ENCODE measurements around the gene PCID2.

Gene PCID2

DNA sequence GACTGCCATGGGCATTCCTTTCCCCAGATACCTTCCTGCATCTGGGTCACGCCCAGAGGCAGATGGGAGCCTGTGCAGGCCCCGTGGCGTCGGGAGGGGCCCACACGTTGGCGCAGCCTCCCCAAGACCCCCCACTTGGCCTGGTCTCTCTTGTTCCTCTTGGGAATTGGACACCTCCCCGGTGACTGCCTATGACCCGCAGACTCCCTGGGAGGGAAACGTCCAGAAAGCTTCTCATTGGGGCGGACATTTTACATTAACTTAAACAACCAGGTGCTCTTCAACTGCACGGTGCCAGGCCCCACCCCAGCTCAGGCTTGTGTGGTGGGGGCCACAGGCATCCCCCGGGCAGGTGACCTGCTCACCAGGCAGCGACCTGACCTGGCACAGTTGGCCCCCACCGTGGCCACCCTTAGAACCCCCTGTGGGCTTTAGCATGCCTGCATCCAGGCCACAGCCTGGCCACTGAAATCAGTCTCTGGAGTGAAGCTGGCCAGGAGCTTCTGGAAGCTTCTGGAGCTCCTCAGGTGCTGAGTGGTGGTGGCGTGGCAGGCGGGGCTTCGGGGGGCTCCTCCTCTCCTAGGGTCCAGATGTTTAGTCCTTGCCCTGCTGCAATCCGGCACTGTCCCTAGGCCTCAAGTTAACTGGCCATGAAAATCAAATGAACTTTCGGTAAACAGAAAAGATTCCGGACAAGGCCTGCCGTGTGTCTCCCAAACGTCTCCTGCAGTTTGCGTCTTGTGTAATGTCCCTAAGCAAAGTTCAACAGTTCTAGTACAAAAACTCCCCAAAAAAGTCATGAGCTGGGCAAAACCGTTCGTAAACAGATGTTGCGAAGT, 58.5 kb downstream of the PCID2 start:
- no peak for DNase-seq (ENCODE audit: low read depth in 2 of 2)
- H3K4me3 ChIP-seq (replicated peaks in 1 of 2; ENCODE audit: low read depth in 2 of 2, low read length in 2 of 2): no peak overlapping the region
- no peak for TF ChIP-seq CTCF (IDR thresholded peaks at IDR 0.05; ENCODE audit: low read depth, low read length)

DNA sequence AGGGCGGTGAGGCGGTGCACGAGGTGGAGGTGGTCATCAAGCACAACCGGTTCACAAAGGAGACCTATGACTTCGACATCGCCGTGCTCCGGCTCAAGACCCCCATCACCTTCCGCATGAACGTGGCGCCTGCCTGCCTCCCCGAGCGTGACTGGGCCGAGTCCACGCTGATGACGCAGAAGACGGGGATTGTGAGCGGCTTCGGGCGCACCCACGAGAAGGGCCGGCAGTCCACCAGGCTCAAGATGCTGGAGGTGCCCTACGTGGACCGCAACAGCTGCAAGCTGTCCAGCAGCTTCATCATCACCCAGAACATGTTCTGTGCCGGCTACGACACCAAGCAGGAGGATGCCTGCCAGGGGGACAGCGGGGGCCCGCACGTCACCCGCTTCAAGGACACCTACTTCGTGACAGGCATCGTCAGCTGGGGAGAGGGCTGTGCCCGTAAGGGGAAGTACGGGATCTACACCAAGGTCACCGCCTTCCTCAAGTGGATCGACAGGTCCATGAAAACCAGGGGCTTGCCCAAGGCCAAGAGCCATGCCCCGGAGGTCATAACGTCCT, 59.4 kb downstream of the PCID2 start:
- no peak for TF ChIP-seq CTCF (IDR thresholded peaks at IDR 0.05; ENCODE audit: low read depth, low read length)
- no peak for DNase-seq (ENCODE audit: low read depth in 2 of 2)
- no peak overlapping the region for H3K4me3 ChIP-seq (replicated peaks in 1 of 2; ENCODE audit: low read depth in 2 of 2, low read length in 2 of 2)

- H3K4me3 ChIP-seq (replicated peaks in 1 of 2; ENCODE audit: low read depth in 2 of 2, low read length in 2 of 2): no peak overlapping the region
- TF ChIP-seq CTCF (IDR thresholded peaks at IDR 0.05; ENCODE audit: low read depth, low read length): no peak
- no peak for DNase-seq (ENCODE audit: low read depth in 2 of 2)
Observed at GRCh38 chr13:113148407-113148806, 60.1 kb downstream of the PCID2 start.

DNA sequence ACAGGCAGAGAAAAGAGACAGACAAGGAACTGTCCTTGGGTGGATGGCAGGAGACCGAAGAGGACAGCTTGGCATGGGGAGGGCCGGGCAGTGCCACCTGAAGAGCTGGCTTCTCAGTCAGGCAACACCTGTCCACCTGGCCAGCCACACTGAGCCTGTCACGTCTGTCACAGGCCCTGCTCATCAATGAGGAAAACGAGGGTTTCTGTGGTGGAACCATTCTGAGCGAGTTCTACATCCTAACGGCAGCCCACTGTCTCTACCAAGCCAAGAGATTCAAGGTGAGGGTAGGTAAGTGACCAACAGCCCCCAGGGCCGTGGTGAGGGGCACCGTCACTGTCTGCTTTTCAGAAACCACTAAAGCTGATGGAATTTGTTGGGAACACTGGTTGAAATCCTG, 61.3 kb downstream of the PCID2 start:
- no peak overlapping the region for H3K4me3 ChIP-seq (replicated peaks in 1 of 2; ENCODE audit: low read depth in 2 of 2, low read length in 2 of 2)
- no peak for TF ChIP-seq CTCF (IDR thresholded peaks at IDR 0.05; ENCODE audit: low read depth, low read length)
- DNase-seq (ENCODE audit: low read depth in 2 of 2): no peak

DNA sequence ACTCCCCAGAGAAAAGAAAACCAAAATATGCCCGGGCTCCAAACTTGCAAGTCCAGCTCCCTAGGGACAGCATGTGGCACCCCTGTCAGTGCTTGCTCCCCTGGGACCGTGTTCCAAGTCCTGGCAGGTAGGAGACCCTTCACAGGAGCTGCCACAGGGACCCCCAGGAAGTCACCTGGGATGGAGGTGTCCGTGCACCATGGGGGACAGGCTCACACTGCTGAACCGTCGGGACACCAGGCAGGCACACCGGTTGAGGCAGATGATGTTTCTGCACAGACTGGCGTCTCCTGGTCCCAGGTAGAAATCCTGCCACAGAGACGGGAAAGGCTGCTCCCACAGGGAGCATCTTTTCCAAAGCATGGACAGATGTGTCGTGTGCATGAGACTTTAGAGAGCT, 61.7 kb downstream of the PCID2 start:
- no peak for DNase-seq (ENCODE audit: low read depth in 2 of 2)
- TF ChIP-seq CTCF (IDR thresholded peaks at IDR 0.05; ENCODE audit: low read depth, low read length): no peak
- no peak overlapping the region for H3K4me3 ChIP-seq (replicated peaks in 1 of 2; ENCODE audit: low read depth in 2 of 2, low read length in 2 of 2)

DNA sequence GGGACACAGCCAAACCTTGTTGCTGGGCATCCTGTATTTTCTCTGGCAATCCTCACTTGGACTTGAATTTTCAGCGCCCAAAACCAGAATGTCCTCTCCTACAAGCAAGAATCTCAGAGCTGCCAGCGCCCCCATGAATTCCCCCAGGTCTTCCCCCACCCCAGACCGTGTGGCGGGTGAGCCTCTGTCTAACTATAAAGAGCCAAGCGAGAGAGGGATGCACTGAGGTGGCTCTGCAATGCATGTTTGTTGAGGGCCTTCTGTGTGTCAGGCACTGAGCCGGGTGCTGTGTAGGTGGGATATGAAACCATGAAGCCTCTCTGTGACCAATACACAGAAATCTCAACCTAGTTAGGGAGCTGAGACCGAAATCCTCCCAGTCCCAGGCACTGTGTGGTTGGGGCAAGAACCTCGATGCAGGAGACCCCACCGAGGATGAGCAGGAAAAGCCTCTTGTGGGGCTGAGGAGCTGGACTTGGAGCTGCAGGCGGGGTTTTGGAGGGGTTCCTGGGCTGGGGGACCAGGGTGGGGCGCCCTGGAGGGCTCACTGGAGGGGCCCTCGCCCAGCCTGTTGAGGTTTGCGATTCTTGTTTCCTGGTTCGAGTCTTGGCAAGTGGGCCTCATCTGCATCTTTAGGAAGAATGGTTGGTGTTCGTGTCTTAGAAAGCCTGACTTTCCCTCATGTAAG, 62.4 kb downstream of the PCID2 start:
- DNase-seq (ENCODE audit: low read depth in 2 of 2): no peak
- TF ChIP-seq CTCF (IDR thresholded peaks at IDR 0.05; ENCODE audit: low read depth, low read length): no peak
- H3K4me3 ChIP-seq (replicated peaks in 1 of 2; ENCODE audit: low read depth in 2 of 2, low read length in 2 of 2): no peak overlapping the region

Measured in cardiac fibroblast (primary cell).